ENCODE results near the gene PDPK1.
"Not testable (repeated sequence)": the region's sequence is repeated elsewhere in the genome, so short reads cannot be mapped to it uniquely, and the experiment has no call there.

PDPK1 gene

DNA sequence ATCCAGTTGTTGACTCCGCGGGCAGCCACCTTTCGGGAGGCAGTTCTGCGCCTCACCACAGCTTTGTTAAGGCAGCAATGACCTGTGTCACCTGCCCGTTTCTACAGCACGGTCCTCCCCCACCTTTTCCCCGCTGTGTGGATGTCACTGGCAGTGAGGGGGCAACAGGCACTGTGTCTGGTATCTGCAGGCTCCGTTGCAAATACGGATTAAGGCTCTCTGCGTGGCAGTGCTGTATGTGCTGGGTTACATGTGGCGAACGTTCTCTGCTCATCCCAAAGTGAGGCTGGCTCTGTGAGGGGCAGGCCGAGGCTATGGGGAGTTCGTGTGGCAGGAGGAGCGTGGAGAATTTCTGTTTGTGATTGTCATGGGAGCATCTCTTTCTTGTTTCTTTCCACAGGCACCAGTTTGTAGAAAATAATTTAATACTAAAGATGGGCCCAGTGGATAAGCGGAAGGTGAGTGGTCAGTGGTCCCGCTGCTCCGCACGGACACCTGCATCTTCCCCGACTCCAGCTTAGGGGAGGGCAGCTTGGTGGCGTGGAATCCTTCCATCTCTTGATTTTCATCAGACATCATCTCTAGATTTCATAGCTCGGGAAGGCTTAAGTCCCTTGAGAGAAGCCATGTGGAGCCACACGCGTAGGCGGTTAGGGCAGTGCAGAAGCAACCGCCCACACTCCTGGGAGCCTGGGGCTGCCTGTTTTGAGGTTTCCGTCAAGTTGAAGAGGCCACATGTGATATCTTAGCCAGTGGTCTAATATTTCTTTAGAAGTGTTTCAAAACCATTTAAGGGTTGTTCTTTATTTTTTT is 57.8 kb downstream of the PDPK1 start:
- no peak for DNase-seq

DNA sequence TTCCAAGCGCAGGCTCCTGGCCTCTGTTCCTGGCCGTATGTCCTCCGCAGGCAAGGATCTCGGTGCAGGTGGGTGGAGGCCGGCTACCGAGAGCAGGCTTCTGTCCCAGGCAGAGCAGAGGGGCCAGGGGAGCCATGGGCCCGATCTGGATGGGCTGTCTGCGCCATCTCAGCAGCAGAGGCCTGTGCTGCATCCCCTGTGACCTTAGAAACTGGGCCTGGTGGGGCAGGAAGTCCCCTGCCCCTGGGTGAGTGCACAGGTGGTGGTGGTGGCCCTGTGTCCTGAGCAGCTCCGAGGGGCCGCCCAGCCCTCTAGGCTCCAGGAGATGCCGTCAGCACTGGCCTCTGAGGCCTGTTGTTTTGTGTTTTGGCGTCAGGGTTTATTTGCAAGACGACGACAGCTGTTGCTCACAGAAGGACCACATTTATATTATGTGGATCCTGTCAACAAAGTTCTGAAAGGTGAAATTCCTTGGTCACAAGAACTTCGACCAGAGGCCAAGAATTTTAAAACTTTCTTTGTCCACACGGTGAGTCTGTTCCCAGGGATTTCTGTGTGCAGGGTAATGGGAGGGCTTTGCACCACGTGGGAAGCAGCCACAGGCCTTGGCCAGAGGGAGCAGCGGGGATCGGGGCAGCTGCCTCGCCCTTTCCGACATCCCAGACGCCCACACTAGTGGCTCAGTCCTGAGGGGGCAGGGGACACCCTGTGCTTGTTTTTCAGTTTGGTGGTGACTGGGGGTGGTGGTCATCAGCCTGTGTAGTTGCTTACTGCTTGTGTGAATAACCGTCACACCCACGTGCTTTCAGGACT is 59.1 kb downstream of the PDPK1 start:
- no peak for DNase-seq

DNA sequence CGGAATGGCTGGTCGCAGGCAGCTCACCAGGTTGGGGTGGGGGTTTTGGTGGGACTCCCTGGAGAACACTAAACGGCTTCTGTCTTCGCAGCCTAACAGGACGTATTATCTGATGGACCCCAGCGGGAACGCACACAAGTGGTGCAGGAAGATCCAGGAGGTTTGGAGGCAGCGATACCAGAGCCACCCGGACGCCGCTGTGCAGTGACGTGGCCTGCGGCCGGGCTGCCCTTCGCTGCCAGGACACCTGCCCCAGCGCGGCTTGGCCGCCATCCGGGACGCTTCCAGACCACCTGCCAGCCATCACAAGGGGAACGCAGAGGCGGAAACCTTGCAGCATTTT is 59.7 kb downstream of the PDPK1 start:
- no peak for DNase-seq

DNA sequence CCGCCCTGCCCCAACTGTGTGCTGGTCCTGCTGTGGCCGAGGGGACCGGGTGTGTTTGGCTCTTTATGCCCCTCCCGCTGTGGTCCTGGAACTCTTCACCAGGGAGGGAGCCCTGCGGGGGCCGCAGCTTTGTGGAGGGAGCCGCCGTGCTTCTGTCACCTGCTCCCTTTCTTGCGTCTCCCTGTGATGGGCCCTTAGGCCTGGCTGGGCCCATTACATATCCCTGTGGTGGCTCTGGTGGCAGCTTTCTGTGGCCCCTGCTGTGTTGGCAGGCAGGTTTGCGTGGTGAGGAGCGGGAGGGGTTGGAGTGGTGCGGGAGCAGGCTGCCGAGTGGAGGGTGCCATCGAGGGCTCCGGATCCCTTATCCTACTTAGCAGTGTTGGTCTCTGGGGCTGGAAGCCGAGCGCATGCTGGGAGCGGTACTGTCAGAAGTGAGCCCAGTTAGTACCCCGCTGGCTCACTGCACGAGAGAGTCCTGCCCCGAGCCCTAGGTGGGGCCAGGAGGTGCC is 60.4 kb downstream of the PDPK1 start:
- no peak for DNase-seq

DNA sequence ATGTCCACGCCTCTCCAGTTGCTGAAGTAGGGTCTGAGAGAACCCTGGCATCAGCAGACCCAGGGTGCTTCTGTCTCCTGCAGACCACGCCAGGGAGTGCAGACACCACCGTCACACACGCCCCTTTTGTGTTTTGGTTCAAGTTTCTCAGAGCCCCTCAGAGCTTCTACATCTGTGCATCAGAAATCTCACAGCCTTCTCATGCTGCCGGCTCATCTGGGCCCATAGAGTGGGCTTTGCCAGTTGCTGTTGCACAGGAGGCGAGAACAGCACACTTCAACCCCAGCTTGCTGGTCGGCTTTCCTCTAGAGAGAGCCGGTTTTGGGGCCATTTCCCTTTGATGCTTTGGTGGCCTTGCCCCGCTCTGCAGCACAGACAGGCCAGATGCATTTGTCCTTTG is 60.9 kb downstream of the PDPK1 start:
- DNase-seq = no peak

DNA sequence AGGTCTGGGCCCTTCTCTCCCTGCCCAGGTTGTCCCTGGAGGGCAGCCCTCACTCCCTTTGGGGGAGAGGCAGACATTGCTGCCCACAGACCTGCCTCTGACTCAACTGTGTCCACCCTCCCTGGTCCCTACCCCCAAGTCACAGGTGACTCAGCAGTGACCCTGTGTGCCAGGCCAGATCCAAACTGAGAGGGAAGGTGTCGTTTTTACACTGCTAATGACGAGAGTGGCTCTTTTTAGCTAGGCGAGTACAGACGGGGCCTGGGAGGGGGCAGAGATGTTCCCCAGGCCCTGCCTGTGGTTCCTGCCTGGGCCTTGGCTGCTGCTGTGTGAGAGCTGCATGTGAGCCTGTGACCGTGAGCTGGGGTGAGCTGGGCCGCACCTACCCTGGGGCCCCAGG is 61.3 kb downstream of the PDPK1 start:
- not testable (repeated sequence) for DNase-seq

DNA sequence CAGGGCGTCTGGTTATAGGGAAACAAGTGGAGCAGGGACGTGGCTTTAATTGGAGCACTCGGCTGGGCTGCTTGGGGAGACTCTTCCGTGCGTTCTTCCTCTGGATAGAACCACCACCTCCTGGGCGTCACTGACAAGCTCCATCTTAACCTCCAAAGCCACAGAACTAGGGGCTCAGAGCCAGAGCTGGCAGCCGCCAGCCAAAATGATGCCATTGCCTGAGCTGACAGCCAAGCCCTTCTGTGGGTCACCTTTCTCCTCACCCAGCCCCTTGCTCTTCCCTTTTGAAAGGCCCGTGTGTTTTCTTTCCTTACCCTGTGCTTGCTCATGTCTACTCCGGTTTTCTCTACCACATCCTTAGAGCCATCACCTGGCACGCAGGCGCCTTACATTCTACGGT is 62.0 kb downstream of the PDPK1 start:
- DNase-seq = not testable (repeated sequence)

DNA sequence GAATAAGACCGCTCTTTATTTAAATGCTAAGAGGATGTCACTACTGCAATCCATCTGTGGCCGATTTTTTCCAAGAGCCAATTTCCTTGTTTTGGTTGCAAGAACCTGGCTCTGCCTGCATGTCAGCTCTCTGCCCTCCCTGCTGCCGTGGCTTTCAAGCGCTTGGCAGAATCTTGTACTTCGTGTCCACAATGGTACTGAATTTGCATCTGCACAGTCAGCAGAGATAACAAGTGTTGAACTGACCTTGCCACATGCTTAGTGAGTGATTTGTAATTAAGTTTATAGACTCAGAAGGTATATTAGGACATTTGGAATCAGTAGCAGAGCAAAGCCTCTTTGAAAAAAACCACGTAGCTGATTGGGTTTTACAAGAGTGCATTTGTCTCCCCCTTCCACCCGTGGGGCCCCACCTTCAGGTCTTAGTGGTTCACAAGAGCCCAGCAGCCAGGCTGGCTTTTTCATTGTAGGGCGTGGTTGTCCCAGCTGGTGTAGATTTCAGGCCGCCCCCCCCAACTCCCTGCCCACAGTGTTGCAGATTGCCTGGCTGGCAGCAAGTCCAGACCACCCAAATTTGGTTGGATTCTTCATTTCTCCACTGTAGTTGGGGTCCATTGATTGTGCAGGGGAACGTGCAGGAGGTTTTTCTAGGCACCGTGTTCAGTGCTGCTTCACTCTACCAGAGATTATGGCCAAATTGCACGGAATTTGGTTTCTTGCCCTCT is 63.6 kb downstream of the PDPK1 start:
- not testable (repeated sequence) for DNase-seq

DNA sequence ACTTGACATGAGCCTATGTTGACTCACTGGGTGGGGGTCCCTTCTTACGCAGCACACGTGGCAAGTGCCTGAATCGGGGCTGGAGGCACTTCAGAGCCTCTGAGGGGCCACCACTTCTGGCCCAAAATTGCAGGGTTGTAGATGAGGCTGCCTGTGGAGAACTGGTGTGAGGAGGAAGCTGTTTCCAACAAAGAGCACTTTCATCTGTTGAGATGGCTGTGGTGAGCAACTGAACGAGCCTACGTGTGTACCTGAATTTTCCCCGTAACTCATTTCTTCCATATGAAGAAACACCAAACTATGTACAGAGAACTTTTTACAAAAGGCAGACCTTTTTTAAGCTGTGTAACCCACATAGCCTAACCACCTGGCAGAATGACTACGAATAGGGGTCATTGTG is 64.4 kb downstream of the PDPK1 start:
- not testable (repeated sequence) for DNase-seq

DNA sequence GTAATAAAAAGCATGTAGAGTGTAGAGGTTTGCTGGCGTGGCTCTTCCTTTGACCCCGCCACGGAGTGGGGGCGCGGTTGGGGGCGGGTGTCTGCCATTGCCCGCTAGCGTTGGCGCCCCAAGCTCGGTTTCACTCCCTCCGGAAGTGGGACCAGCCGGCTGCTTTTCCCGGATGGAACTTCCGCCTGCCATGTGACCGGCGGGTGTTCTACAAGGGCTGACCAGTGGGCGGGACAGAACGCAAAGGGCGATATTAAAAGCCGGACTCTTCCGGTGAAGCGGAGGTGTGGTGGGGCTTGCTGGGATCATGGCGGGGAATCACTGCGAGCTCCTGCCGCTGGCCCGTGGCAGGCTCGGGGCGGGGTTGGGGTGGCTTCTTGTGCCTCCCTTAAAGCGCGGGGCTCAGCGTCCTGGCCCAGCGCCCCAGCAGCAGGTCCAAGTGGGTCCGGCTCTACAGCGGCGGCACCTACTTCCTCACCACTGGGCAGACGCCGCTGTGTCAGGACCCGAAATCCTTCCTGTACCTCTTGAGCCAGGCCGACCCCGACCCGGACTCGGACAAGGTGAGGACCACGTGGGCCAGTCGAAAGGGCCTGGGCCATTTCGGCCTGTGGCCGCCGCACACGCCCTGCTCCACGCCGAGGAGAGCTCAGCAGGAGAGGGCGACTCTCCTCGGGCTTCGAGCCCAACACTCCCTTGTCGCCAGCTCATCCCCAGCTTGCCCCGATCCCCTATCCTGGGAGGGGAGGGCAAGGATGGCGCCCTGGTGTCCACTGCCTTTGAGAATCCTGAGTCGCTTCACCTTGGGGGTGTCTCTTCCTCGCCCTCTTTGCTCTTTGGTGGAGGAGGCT is 65.6 kb downstream of the PDPK1 start:
- DNase-seq = peak; percentile 85 to 88

DNA sequence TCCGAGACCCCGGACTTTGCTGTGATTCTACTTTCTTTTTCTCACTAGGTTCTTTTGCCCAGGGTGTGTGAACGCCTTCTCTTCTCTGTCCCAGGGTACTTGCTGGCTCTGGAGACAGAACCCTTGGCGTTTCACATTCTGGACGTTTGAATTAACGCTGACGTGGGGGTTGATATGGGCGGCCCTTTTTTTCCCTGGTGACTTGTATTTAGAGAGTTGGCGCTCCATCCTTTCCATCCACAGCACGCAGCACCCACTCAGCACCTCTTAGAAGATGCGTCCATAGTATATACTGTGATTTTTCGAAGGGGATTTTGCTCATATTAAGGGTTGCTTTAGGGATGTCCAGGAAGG is 66.2 kb downstream of the PDPK1 start:
- DNase-seq = not testable (repeated sequence)

DNA sequence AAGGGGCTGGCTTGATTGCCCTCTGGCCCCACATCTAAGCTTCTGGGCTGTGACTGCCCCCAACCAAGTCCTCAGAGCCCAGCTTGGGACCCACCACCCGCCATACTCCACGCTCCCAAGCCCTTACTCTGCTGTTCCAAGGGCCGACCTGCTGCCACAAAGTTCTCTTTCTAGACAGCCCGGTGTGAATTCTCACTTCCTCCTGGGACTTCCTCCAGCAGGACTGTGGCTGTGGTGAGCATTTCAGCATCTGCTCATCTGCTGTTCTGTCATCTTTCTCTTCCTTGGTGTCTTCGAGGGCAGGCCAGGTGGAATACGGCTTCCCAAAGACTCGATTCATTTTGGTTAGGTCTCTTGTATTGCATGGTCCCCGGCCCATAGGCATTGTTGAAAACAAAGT is 69.0 kb downstream of the PDPK1 start:
- not testable (repeated sequence) for DNase-seq

DNA sequence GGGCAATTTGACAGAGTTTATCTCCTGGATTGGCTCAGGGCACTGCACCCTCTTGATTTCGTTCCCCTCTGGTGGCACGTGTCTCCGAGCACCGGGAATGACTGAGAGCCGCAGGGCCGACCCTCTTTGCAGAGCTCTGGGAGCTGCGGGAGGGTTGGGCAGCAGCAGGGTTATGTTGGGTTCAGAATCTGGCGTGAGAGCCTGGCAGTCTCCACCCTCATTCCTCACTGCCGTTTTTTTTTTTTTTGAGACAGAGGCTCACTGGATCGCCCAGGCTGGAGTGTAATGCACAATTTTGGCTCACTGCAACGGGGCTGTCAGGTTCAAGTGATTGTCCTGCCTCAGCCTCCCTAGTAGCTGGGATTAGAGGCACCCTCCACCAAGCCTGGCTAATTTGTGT is 71.5 kb downstream of the PDPK1 start:
- not testable (repeated sequence) for DNase-seq

DNA sequence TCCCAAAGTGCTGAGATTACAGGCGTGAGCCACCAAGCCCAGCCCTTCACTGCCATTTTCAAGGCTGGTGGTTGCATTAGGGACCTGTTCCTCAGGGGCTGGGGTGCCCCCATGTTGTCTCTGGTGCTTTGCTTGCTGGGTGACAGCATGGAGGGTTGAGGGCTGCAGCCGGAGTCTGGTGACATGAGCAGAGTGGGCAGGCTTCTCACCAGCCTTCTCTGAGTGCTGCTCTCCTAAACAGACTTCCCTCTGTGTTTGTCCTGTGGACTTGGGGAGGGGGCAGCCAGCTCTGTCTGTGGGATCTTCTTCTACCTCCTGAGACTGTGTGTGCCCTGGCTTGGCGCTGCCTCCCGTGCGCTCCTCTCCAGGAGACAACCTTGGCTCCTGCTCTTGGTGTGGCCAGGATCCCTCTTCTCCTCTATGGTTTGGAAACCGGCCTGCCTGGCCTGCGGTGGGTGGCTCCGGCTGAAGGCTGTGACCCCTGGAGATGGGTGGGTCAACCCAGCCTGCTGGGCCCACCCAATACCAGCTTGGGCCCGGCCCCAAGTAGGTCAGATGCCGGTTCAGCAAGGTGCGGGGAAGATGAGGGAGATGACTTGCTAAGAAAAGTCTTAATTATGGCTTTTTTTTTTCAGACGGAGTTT is 72.1 kb downstream of the PDPK1 start:
- no peak for DNase-seq

DNA sequence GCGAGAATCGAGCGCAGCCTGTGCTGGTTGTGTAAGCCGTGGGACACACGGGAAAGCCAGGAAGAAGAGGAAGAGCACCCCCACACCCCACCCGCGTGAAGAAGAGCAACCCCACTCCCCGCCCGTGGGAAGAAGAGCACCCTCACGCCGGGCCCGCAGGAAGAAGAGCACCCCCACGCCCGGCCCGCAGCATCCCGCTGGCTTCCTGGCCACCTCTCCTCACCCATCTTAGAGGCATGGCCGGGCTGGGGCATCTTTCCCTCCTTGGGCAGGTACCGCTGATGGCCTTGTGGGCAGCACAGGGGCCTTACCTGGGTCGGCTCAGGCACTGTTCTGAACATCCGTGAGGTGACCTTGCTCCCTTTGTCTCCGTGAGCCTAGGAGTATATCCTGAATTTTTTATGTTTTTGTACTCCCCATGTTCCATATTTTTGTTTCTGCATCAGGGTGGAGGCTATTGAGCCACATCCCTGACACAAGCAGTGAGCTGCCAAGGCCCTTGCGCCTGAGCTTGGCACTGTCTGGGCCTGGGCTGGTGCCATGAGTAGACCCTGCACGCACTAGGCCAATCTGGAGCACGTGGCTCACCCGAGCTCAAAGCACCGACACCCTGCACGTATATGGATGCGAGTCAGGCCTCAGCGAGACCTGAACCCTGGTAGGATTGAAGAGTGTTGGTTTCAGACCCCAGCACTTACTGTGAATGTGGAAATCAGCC is 73.1 kb downstream of the PDPK1 start:
- no peak for DNase-seq

DNA sequence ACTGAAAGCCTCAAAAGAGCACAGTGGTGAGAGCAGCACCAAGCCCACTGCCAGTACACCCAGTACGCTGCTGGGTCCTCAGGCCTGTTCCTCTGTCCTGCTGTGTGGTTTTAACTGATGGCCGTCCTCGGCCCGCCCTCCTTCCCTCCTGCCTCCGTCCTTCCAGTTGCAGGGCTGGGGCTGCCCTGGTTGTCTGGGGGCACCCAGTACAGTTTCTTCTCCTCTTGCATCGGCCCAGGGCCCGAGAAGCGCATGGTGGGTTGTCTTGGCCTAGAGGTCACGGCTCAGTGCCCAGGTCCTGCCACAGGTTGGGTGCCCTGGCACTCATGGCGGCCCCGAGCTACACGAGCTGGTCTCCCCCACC is 73.7 kb downstream of the PDPK1 start:
- DNase-seq = no peak

DNA sequence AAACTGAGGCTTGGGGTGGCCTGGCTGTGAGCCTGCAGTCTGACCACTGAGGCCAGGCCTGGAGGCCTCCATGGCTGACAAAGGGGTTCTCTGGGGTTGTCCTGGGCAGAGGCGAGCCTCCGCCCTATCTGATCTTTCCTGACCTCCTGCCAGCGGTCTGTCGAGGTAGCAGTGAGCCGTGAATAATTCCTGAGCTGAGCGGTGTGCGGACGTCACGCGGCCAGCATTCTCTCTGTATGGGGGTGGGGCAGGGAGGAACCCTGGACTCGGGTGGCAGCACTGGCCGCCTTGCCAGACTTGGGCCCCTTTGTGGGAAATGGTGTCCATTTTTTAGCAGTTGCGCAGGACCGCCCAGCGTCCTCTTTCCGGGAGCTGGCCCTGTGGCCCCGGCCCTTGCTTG is 74.1 kb downstream of the PDPK1 start:
- not testable (repeated sequence) for DNase-seq

DNA sequence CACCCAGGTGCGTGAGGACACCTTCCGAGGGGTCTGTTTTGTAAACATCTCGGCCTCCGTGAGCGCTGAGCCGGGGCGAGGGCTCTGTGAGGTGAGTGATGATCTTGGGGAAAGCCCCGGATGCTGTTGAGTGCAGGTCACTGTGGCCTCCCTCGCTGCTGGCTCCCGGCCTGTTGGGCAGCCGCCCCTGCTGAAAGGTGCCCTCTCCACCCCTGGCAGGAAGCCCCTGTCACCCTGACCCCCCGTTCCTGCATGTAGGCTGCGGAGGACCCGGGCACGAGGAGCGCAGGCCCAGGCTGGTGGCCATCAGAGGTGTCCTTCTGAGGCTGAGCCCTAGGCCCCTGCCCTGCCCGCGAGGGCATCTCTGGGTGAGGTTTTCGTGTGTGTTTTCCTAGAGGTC is 75.4 kb downstream of the PDPK1 start:
- not testable (repeated sequence) for DNase-seq

DNA sequence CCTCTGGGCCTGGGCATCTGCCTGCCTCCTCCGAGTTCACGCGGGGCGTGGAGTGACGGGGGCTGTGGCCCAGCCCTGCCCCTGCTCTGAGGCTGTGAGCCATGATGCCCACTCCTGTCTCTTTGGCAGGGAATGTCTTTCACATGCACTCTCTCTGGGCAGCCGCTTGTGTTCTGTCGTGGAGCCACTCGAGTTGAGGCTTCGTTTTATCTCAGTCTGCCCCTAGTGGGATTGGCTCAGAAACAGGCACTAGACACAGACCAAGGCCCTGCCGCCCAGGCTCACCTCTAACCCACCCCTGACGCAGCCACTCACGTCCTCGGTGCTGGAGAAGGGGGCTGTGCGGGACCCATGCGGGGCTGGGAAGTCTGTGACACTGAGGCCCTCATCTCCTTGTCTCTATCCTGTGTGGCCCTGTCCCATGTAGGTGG is 77.0 kb downstream of the PDPK1 start:
- no peak for DNase-seq

DNA sequence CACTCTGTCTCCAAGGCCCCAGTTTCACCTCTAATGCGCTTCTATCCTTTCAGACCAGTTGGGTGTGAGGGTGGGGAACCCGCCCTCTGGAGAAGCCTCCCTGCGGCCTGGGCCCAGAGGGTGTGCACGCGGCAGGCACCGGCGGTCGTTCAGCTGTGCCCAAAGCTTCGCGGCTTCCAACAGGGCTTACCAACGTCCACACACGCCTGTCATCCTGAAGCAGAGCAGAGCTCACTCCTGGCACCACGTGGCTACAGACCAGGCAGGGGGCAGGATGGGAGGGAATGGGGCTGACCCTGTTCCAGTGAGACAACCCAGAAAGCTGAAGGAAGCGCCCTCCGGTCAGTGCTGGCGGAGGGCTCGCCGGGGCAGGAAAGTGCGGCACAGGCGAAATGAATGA is 81.1 kb downstream of the PDPK1 start:
- DNase-seq = not testable (repeated sequence)

DNA sequence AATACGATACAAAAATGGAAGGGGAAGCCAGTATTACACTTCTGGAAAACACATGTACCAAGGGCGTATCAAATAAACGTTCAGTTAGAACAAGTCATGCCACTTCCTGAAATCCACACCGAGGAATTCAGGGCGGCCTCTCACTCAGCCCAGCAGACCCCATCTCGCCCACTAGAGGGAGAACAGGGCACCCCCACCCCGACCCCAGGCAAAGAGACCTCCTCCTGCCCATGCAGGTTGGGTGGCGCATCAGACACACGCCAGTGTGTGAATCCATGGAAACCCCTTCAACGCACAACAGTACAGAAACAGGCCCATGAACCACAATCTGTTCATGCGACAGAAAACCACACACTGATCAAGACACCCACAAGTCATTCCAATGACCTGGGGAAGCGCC is 81.8 kb downstream of the PDPK1 start:
- DNase-seq = not testable (repeated sequence)

All from CD4-positive, alpha-beta T cell treated with Interleukin-4 for 1 hour (primary cell).